Mesothelial cell of epicardium (in vitro differentiated cells): ENCODE data around the gene EFNA1. TPM values are rescaled to one million over a fixed set of nuclear protein-coding genes. Genes with fewer than 3 reads are reported as not detected.

Experiments
- DNase-seq, 2 experiments: peaks; one replicate each; pipeline ENCODE4 v3.0.0; 2021; ENCODE audit warnings: low spot score in 2 of 2; ENCODE audit not compliant: unreplicated experiment in 2 of 2
- H3K27ac Mint-ChIP-seq: 2 replicates; pipeline ENCODE4 v1.8.0; 2021; ENCODE audit warnings: mixed read lengths
- H3K27me3 Mint-ChIP-seq: 2 replicates; pipeline ENCODE4 v1.8.0; 2021; ENCODE audit warnings: low read depth, mixed read lengths
- H3K36me3 Mint-ChIP-seq: 2 replicates; pipeline ENCODE4 v1.8.0; 2021; ENCODE audit warnings: mixed read lengths
- H3K4me1 Mint-ChIP-seq: 2 replicates; pipeline ENCODE4 v1.8.0; 2021; ENCODE audit warnings: mixed read lengths
- H3K4me3 Mint-ChIP-seq: 2 replicates; pipeline ENCODE4 v1.8.0; 2021; ENCODE audit warnings: mild to moderate bottlenecking, moderate library complexity, mixed read lengths
- H3K9me3 Mint-ChIP-seq: 2 replicates; pipeline ENCODE4 v1.8.0; 2021; ENCODE audit warnings: mixed read lengths
- CTCF ChIP-seq: fragments of 200-600 bp; sonication (generic); IDR thresholded peaks from one replicate; pipeline ENCODE4 v1.5.0; 2021; ENCODE audit warnings: antibody characterized with exemption; ENCODE audit not compliant: unreplicated experiment
- total RNA-seq: library from RNA; stranded (reverse); gene quantifications from 3 replicates; pipeline ENCODE4 v1.2.1, GENCODE V29; 2021

EFNA1 gene
- total RNA-seq, 1 donor from 2014 or later: 92.4 TPM

GRCh38 chr1:155083865-155084721 lies 43.6 kb upstream of the EFNA1 start:
- Mint-ChIP-seq H3K27ac (peak overlapping the region; percentile 98), H3K4me1 (peaks cover 44% of the 10 kb centered on the region), H3K9me3 (no peaks in the 10 kb centered on the region), H3K4me3 (peak overlapping the region; percentile 96), H3K36me3 (no peaks in the 10 kb centered on the region), H3K27me3 (peaks cover 41% of the 10 kb centered on the region)
- TF ChIP-seq CTCF: no peak
- no peak for DNase-seq

GRCh38 chr1:155084722-155085503 lies 42.8 kb upstream of the EFNA1 start:
- Mint-ChIP-seq H3K27me3 (peaks cover 33% of the 10 kb centered on the region), H3K4me1 (peaks cover 39% of the 10 kb centered on the region), H3K27ac (peak overlapping the region; percentile 98), H3K4me3 (peak overlapping the region; percentile 96), H3K9me3 (no peaks in the 10 kb centered on the region), H3K36me3 (no peaks in the 10 kb centered on the region)
- peak; percentile 84 to 94 for DNase-seq
- peak; percentile 91 for TF ChIP-seq CTCF

- Mint-ChIP-seq H3K4me3 (peak overlapping the region; percentile 96), H3K9me3 (no peaks in the 10 kb centered on the region), H3K27me3 (peaks cover 33% of the 10 kb centered on the region), H3K4me1 (peaks cover 39% of the 10 kb centered on the region), H3K36me3 (no peaks in the 10 kb centered on the region), H3K27ac (peak overlapping the region; percentile 98)
- TF ChIP-seq CTCF: no peak
- peak in 1 of 2 experiments; percentile 62 for DNase-seq
Observed at GRCh38 chr1:155085504-155086127, 42.1 kb upstream of the EFNA1 start.

- H3K36me3 Mint-ChIP-seq: no peaks in the 10 kb centered on the region
- H3K27ac Mint-ChIP-seq: peak overlapping the region; percentile 34
- peak; percentile 99 for TF ChIP-seq CTCF
- peaks cover 29% of the 10 kb centered on the region for H3K27me3 Mint-ChIP-seq
- peak overlapping the region; percentile 60 for H3K4me3 Mint-ChIP-seq
- DNase-seq: peak; percentile 68 to 93
- H3K4me1 Mint-ChIP-seq: peaks cover 36% of the 10 kb centered on the region
- H3K9me3 Mint-ChIP-seq: no peaks in the 10 kb centered on the region
Observed at GRCh38 chr1:155086128-155086741, 41.4 kb upstream of the EFNA1 start.

GRCh38 chr1:155086856-155087535 lies 40.7 kb upstream of the EFNA1 start:
- Mint-ChIP-seq H3K4me1 (peaks cover 35% of the 10 kb centered on the region), H3K4me3 (no peak overlapping the region), H3K36me3 (no peaks in the 10 kb centered on the region), H3K27ac (no peak overlapping the region), H3K9me3 (no peaks in the 10 kb centered on the region), H3K27me3 (peaks cover 23% of the 10 kb centered on the region)
- TF ChIP-seq CTCF: no peak
- DNase-seq: no peak
